A673 (cell line): ENCODE data around the gene INPP1. TPM values are rescaled to one million over a fixed set of nuclear protein-coding genes. Genes with fewer than 3 reads are reported as not detected.

Source experiments
- BruUV-seq: library from RNA; stranded (reverse); fragments of 400-500 nt; replicated peaks from 2 replicates; lab custom pipeline; 2021; lab: Mats Ljungman, UMichigan
- CTCF ChIA-PET: fragments of 300-600 bp; sonication (Branson Sonifier 250); formaldehyde crosslinking; loops from one replicate; lab custom pipeline; 2022; ENCODE audit warnings: antibody characterized with exemption; lab: Charles Lee
- POLR2A ChIA-PET: fragments of 300-600 bp; sonication (Branson Sonifier 250); formaldehyde crosslinking; loops from one replicate; lab custom pipeline; 2022; ENCODE audit warnings: antibody characterized with exemption; ENCODE audit not compliant: low non-redundant PET; lab: Charles Lee
- DNase-seq: peaks from one replicate; pipeline ENCODE4 v3.0.0-alpha.2; 2015; ENCODE audit warnings: low spot score
- H3K27ac ChIP-seq: fragments of 200-600 bp; sonication (generic); 2 replicates; pipeline ENCODE4 v1.5.1; 2016; ENCODE audit warnings: mixed run types, low read depth, mild to moderate bottlenecking, mixed read lengths, antibody characterized with exemption, low read length; ENCODE audit not compliant: poor library complexity, severe bottlenecking
- H3K27me3 ChIP-seq: fragments of 200-600 bp; sonication (generic); replicated peaks from 2 replicates; pipeline ENCODE4 v1.6.1; 2017; ENCODE audit warnings: mixed run types, low read depth, mild to moderate bottlenecking, mixed read lengths, antibody characterized with exemption, low read length; ENCODE audit not compliant: insufficient read depth, poor library complexity
- H3K36me3 ChIP-seq: fragments of 200-600 bp; sonication (generic); 2 replicates; pipeline ENCODE4 v1.6.1; 2016; ENCODE audit warnings: mixed run types, mild to moderate bottlenecking, mixed read lengths, antibody characterized with exemption, low read length; ENCODE audit not compliant: insufficient read depth, poor library complexity, severe bottlenecking
- H3K4me1 ChIP-seq: fragments of 200-600 bp; sonication (generic); 2 replicates; pipeline ENCODE4 v1.6.1; 2017; ENCODE audit warnings: mixed run types, mild to moderate bottlenecking, mixed read lengths, antibody characterized with exemption, low read length; ENCODE audit not compliant: insufficient read depth, poor library complexity, severe bottlenecking
- H3K4me3 ChIP-seq: fragments of 200-600 bp; sonication (generic); 2 replicates; pipeline ENCODE4 v1.5.1; 2016; ENCODE audit warnings: low read depth, mixed run types, mild to moderate bottlenecking, mixed read lengths, low read length; ENCODE audit not compliant: poor library complexity, severe bottlenecking
- H3K9me3 ChIP-seq: fragments of 200-600 bp; sonication (generic); 2 replicates; pipeline ENCODE4 v1.6.1; 2016; ENCODE audit warnings: mixed run types, low read depth, mild to moderate bottlenecking, mixed read lengths, antibody characterized with exemption, low read length; ENCODE audit not compliant: poor library complexity, severe bottlenecking
- EZH2 ChIP-seq: fragments of 200-600 bp; sonication (generic); IDR thresholded peaks from 2 replicates; pipeline ENCODE4 v1.6.1; 2017; ENCODE audit warnings: borderline replicate concordance, low read depth, mild to moderate bottlenecking, mixed read lengths, antibody characterized with exemption, low read length; ENCODE audit not compliant: poor library complexity, severe bottlenecking
- intact Hi-C: fragments of 100-400 bp; cut with micrococcal nuclease; formaldehyde crosslinking; loops from one replicate; pipeline ENCODE4 v1.10.0; 2022; ENCODE audit not compliant: unreplicated experiment
- total RNA-seq: library from RNA; stranded (reverse); gene quantifications from 2 replicates; pipeline ENCODE4 v1.2.3, GENCODE V29; 2021
- TF ChIP-seq, protein P1 (sequence below): fragments of 300-800, 200-600 bp; sonication (generic); conservative IDR thresholded peaks from 2 replicates; pipeline ENCODE4 v1.5.1; 2017; ENCODE audit warnings: low read depth, mild to moderate bottlenecking, antibody characterized with exemption, low read length, moderate library complexity, mixed read lengths

Gene INPP1
- total RNA-seq, 1 experiment from 2014 or later = 3.9 TPM

DNA sequence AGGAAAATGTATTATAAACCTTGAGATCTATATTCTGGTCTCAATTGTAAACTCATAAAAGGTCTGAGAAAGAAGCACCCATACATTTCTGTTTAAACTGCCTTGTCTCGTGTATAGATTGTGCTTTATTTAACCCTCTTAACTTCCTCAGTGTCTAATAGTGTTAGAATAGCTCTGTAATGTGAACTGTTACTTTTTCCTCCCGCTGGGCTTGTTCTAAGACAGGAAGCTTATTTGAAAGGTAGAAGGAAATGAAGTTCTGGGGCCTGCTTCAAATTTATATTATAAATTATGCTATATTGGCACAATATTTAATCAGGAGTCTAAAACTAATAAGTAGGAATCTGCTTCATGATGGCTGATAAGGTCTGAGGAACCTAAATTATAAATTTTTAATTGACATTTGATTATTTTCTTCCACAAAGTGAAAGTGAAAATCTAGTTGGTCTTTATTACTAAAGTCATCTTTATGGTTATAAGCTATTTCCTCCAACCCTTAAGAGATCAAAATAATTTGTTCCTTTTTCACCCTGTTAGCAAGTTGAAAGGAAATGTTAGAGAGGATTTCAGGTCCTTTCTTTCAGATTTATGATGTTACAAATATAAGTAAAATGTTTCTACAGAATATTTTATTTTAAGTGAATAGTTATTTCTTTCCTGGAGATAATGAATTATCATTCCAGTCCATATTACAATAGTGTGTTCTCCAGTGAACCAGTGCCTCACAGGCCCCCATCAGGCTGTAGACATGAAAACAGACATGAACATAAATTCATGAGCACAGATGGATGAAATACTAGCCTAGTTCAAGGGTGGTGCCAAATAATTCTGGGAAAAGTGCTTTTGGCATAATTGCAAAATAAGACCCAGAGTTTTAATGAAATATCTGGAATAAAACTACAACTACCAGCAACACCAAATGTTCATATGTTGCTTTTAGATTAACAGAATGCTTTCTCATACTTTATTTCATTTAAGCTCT is 72.7 kb downstream of the INPP1 start:
- Histone ChIP-seq H3K27ac (peak overlapping the region; percentile 43), H3K4me1 (peaks cover 19% of the 10 kb centered on the region), H3K36me3 (no peaks in the 10 kb centered on the region), H3K27me3 (no peaks in the 10 kb centered on the region), H3K9me3 (no peaks in the 10 kb centered on the region), H3K4me3 (no peak overlapping the region)
- intact Hi-C loops = no loop called here
- DNase-seq = peak; percentile 70
- no TSS peak for BruUV-seq
- ChIA-PET CTCF (no interaction called here), POLR2A (no interaction called here)
- no peak for TF ChIP-seq EZH2
- TF ChIP-seq, protein P1, sequence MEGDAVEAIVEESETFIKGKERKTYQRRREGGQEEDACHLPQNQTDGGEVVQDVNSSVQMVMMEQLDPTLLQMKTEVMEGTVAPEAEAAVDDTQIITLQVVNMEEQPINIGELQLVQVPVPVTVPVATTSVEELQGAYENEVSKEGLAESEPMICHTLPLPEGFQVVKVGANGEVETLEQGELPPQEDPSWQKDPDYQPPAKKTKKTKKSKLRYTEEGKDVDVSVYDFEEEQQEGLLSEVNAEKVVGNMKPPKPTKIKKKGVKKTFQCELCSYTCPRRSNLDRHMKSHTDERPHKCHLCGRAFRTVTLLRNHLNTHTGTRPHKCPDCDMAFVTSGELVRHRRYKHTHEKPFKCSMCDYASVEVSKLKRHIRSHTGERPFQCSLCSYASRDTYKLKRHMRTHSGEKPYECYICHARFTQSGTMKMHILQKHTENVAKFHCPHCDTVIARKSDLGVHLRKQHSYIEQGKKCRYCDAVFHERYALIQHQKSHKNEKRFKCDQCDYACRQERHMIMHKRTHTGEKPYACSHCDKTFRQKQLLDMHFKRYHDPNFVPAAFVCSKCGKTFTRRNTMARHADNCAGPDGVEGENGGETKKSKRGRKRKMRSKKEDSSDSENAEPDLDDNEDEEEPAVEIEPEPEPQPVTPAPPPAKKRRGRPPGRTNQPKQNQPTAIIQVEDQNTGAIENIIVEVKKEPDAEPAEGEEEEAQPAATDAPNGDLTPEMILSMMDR = no peak

GRCh38 chr2:190417045-190417842 is 73.9 kb downstream of the INPP1 start:
- no peak overlapping the region for H3K27ac ChIP-seq
- H3K9me3 ChIP-seq = no peaks in the 10 kb centered on the region
- BruUV-seq = no TSS peak
- no peak overlapping the region for H3K4me3 ChIP-seq
- no peak for TF ChIP-seq EZH2
- TF ChIP-seq, protein P1 = no peak
- peaks cover 19% of the 10 kb centered on the region for H3K4me1 ChIP-seq
- CTCF ChIA-PET = no interaction called here
- no peaks in the 10 kb centered on the region for H3K27me3 ChIP-seq
- intact Hi-C loops = no loop called here
- no peaks in the 10 kb centered on the region for H3K36me3 ChIP-seq
- POLR2A ChIA-PET = no interaction called here
- DNase-seq = no peak

DNA sequence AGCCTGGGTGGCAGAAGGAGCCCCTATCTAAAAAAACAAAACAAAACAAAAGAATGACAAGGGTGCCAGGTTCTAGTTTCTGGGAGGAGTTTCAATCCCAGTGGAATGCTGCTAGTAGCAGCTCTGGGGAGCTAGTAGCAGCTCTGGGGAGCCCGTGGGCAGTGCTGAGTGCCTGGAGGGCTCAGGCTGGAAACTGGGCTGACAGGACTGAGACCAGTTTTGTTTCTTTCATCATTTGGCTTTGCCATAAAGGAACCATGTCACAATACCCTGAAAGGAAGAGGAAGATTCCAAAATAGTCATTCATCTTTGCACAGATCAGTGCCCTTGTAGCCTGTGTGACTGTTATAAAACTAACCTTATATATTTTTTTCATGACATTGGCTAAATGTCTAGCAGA is 75.3 kb downstream of the INPP1 start:
- no peak overlapping the region for H3K27ac ChIP-seq
- H3K9me3 ChIP-seq = no peaks in the 10 kb centered on the region
- no peaks in the 10 kb centered on the region for H3K27me3 ChIP-seq
- CTCF ChIA-PET = no interaction called here
- H3K4me1 ChIP-seq = peaks cover 19% of the 10 kb centered on the region
- POLR2A ChIA-PET = no interaction called here
- BruUV-seq = no TSS peak
- H3K4me3 ChIP-seq = no peak overlapping the region
- intact Hi-C loops = no loop called here
- no peak for TF ChIP-seq EZH2
- TF ChIP-seq, protein P1 = no peak
- no peaks in the 10 kb centered on the region for H3K36me3 ChIP-seq
- DNase-seq = no peak
